NB4 (cell line): Measurements from ENCODE around the gene PDLIM5.

Source experiments
- CTCF ChIP-seq: IDR thresholded peaks from one replicate; pipeline ENCODE4 v1.5.1; 2012; ENCODE audit warnings: low read depth, low read length
- MAX ChIP-seq: IDR thresholded peaks from 2 replicates; pipeline ENCODE4 v1.6.1; 2011; ENCODE audit warnings: low read depth, low read length
- MYC ChIP-seq: IDR thresholded peaks from 2 replicates; pipeline ENCODE4 v1.6.1; 2011; ENCODE audit warnings: low read depth, low read length
- POLR2A ChIP-seq: IDR thresholded peaks from 2 replicates; pipeline ENCODE4 v1.6.1; 2011; ENCODE audit warnings: mild to moderate bottlenecking; ENCODE audit not compliant: insufficient read length; ENCODE audit errors: extremely low read depth

GRCh38 chr4:94428884-94429283 lies 22.9 kb upstream of the PDLIM5 start:
- TF ChIP-seq CTCF (no peak), MYC (no peak), POLR2A (no peak), MAX (no peak)
